ENCODE measurements around the gene ZP3.
"Not testable (repeated sequence)": the region's sequence is repeated elsewhere in the genome, so short reads cannot be mapped to it uniquely, and the experiment has no call there.

Gene ZP3

DNA sequence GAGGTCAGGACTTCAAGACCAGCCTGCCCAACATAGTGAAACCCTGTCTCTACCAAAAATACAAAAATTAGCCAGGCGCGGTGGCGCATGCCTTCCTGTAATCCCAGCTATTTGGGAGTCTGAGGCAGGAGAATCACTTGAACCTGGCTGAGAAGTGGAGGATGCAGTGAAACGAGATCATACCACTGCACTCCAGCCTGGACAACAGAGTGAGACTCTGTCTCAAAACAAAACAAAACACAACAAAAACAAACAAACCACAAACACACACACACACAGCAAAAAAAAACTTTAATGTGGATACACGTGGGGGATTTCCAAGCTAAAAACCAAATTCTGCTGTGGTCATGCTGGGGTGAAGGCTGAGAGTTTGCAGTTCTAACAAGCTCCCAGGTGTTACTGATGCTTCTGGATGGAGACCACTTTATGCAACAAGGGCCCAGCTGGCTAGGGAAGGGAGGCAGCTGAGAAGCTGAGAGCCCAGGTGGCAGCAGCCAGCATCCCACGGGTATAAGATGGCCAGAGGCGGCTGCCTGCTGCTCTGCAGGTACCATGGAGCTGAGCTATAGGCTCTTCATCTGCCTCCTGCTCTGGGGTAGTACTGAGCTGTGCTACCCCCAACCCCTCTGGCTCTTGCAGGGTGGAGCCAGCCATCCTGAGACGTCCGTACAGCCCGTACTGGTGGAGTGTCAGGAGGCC lies at the start of gene ZP3:
Gene ZP3 (plus strand): TSS at position 538 of the 699 bp plus-strand sequence. CDS start 15 bp downstream, at position 553.
- DNase-seq (ENCODE audit: low read depth), result no peak

DNA sequence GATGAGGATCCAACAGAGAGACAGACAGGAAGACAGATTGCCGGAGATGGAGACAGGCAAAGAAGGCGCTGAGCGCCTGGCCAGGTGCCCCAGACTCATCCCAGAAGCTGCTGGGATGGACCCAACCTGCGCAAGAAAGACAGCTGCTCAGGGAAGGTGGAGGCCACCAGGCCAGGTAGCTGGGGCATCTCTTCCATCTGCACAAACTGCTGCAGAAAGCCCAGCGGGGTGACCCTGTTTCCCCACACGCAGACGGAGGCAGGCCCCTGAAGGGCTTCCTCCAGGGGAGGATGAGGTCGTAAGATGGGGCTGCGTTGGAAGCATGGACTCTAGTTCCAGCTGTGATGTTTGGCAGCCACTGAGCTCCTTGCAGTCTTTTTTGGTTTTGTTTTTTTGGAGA lies 49.5 kb upstream of the ZP3 start:
- no peak for DNase-seq (ENCODE audit: low read depth)

DNA sequence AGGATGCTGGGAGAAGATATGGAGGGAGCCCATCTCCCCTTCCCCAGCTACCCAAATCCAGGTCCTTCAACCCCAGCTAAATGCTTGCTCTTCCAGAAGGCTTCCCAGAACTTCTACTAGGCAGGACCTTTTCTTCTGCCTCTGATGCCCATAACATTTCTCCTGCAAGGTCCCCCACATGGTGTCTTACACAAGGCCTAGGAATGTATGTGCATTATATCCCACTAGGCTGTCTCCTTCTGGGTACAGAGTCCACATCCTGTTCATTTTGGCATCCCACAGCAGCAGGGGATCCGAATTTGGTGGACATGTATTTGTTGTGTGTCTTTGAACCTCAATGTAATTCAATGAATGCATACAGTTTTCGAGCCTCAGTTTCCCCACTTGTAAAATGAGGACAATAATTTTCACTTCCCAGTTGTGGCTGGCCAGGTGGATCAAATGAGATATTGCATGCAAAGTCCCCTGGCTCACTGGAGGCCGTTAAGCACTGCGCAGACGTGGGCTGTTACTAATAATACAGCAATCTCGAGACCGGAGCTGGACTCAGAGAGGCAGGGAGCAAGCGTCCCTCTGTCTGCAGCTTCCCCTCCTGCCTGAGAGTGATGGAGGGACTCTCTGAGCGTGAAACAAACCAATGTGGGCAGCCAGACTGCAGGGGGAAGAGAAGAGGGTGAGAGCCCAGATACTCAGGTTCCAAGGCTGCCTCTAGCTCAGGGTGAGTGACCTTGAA lies 47.4 kb upstream of the ZP3 start:
- no peak for DNase-seq (ENCODE audit: low read depth)

DNA sequence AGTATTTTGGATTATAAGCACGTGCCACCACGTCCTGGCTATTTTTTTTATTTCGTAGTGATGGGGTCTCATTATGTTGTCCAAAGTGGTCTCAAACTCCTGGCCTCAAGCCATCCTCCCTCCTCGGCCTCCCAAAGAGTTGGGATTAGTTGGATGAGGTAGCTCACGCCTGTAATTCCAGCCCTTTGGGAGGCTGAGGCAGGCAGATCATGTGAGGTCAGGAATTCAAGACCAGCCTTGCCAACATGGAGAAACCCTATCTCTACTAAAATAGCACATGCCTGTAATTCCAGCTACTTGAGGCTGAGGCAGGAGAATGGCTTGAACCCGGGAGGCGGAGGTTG lies 44.2 kb upstream of the ZP3 start:
- DNase-seq (ENCODE audit: low read depth), result no peak

DNA sequence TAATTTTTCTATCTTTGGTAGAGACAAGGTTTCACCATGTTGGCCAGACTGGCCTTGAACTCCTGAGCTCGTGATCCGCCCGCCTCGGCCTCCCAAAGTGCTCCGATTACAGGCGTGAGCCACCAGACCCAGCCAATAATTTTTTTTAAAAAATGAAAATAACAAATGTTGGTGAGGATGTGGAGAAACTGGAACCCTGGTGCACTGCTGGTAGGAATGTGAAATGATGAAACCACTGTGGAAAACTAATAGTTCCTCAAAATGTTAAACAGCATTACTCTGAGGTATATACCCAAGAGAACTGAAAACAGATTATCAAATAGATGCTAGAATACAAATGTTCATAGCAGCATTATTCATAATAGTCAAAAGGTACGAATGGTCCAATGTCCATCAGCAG lies 42.9 kb upstream of the ZP3 start:
- no peak for DNase-seq (ENCODE audit: low read depth)

DNA sequence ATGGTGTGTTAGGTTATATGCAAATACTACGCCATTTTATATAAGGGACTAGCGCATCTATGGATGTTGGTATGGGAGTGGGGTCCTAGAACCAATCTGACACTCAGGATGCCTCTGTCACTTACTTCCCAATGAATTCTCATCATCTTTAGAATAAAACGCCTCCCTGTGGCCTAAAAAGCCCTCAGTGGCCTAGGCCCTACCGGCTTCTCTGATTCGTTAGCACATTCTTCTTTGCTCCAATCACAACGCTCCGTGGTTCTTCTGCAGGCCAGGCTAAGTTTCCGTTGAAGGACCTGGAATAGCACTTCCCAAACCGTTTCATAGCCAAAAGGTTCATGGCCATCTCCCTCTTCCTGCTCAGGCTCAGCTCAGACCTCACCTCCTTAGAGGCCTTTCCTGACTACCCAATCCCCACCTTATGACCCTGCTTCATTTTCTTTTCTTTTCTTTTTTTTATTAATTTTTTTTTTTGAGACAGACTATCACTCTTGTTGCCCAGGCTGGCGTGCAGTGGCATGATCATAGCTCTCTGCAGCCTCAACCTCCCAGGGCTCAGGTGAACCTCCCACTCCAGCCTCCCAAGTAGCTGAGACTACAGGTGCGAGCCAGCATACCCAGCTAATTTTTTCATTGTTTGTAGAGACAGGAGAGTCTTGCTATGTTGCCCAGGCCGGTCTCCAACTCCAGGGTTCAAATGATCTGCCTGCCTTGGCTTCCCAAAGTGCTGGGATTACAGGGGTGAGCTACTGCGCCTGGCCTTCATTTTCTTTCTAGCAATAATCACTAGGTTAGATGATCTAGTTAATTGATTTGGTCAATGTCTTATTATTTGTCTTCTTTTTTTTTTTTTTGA lies 41.4 kb upstream of the ZP3 start:
- no peak for DNase-seq (ENCODE audit: low read depth)

DNA sequence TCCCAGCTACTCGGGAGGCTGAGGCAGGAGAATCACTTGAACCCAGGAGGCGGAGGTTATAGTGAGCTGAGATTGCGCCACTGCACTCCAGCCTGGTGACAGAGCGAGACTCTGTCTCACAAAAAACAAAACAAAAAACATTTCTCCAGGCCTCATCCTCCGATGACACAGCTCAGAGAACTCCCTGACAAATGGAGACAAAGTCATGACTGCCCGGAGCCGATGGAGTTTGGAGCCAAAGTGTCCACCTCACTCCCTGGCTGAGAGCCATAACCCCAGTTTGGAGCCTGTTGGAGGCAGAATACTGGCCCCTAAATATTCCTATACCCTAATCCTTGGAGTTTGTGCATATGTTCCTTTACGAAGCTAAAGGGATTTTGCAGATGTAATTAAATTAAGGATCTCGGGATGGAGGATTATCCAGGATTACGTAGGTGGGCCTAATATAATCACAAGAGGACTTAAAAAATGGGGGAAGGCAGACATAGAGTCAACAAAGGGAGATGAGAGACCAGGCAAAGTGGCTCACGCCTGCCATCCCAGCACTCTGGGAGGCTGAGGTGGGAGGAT lies 38.0 kb upstream of the ZP3 start:
- DNase-seq (ENCODE audit: low read depth), result no peak

DNA sequence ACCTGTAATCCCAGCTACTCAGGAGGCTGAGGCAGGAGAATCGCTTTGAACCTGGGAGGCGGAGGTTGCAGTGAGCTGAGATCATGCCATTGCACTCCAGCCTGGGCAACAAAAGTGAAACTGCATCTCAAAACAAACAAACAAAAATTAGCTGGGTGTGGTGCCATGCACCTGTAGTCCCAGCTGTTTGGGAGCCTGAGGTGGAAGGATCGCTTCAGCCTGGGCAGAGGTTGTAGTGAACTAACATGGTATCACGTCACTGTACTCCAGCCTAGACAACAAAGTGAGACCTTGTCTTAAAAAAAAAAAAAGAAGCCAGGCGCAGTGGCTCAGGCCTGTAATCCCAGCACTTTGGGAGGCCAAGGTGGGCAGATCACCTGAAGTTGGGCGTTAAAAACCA lies 37.0 kb upstream of the ZP3 start:
- not testable (repeated sequence) for DNase-seq (ENCODE audit: low read depth)

DNA sequence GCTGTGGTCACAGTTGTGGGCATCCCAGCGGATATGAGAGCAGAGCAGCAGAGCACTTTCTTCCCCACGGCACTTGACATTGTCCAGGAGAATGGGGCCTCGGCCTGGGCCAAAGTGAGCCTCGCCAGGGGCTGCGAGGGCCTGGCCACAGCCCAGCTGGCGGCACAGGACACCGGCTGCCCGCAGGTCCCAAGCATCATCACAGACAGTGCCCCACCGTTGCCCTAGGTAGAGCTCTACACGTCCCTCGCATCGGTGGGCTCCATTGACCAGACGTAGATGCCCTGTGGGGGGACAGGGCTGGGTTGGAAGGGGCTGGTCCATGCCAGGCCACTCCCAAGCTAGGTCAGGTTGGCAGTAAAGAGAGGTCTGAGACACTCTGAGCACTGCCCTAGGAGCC lies 34.7 kb upstream of the ZP3 start:
- DNase-seq (ENCODE audit: low read depth), result no peak

DNA sequence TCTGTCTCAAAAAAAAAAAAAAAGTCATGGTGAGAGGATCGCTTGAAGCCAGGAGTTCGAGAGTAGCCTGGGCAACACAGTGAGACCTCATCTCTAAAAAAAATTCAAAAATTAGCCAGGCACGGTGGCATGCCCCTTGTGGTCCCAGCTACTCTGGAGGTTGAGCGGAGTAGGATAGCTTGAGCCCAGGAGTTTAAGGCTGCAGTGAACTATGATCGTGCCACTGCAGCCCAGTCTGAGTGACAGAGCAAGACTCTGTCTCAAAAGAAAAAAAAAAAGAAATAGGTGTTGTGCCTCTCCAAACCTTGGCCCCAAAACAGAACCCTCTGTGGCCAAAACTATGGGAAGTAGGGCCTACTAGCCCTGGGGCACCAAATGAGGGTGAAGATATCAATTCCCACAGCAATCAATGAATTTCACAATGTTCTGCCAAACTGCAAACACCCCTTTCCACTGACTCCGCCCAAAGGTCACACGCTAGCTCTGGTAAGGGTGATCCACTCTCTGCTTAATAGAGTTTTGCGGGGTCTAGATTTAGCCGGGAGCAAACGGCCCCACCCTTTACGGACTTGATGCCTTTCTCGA lies 32.1 kb upstream of the ZP3 start:
- DNase-seq (ENCODE audit: low read depth), result no peak

DNA sequence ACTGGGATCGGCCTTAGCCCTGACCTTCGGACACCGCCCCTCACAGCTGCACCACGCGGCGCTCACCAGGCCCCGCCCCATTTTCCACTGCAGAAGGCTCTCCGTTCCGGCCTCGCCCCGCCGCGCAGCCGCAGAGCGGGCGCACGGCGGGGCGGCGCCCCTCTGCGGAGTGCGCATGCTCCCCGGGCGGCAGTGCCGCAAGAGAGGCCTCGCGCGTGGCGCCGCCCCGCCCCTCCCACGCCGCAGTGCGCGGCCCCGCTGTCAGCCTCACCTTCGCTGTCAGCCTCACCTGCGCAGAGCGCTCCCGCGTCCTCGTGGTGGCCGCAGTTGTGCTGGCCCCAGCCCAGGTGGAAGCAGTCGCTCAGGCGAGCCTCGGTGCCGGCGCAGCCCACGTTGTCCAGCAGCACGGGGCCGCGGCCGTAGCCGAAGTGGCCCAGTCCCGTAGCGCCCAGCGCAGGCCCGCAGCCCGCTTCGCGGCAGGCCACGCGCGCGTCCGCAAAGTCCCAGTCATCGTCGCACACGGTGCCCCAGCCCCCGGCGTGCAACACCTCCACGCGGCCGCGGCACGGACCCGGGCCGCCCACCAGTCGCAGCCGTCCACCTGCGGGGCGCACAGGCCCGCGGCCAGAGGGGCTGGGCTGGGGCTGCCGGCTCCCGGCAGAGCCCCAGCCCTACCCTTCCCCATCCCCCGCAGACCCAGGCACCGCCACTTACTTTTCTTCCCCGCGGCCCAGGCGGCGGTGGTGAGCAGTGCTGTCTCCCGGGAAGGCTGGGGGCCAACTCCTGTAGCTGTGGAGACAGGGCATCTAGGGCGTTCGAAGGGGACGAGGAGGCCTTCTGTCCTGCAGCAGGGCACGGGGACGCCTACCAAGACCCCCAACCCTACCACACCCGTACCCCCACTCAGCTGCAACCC lies 31.4 kb upstream of the ZP3 start:
- peak; percentile 85 for DNase-seq (ENCODE audit: low read depth)

DNA sequence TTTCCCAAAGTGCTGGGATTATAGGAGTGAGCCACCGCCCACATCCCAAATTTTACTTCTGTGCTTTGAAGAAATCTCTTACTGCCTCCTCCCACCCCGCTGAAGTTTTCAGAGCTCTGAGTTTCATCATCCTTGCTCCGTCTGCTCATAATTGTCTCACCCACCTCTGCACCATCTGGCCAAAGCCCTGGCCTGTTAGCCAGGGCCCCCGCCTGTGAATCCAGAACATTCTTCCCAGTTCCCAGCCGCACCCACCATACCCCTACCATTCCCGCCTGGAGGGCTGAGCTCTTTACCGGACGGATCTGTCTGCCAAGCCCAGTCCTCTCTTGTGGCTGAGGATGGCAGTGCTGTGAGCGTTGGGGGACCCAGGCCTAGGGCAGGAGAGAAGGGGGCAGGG lies 29.8 kb upstream of the ZP3 start:
- no peak for DNase-seq (ENCODE audit: low read depth)

DNA sequence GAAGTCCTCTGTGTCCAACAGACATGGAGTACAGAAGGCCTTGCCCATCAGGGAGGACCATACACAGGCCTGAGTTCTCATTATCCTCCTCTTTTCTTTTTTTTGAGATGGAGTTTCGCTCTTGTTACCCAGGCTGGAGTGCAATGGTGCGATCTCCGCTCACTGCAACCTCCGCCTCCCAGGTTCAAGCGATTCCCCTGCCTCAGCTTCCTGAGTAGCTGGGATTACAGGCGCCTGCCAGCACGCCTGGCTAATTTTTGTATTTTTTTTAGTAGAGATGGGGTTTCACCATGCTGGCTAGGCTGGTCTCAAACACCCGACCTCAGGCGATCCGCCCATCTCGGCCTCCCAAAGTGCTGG lies 29.2 kb upstream of the ZP3 start:
- DNase-seq (ENCODE audit: low read depth), result not testable (repeated sequence)

DNA sequence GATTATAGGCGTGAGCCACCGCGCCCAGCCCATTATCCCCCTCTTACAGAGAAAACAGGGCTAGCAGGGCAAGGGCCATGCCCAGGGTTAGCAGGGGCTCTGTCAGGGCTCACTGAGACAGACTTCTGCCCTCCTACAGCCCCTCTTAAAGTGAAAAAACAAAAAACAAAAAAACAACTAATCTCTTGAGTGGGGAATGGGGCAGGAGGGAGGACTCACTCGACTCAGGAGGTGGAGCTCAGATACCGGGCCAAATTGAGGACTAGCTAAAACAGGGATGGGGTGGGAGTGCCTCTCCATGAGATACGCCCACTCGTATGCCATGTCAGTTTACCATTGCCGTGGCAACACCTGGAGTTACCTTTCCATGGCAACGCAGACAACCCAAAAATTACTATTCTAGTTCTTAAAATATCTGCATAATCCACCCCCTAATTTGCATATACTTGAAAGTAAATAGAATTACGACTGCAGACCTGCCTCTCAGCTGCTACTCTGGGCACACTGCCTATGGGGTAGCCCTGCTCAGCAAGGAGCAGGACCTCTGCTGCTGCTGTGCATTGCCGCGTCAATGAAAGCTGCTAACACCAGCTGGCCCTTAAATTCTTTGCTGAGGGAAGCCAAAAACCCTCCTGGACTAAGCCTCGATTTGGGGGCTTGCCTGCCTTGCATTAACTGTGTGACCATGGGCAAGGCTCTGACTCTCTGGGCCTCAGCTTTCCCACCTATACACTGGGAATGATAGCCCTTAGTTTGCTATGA lies 28.6 kb upstream of the ZP3 start:
- no peak for DNase-seq (ENCODE audit: low read depth)

DNA sequence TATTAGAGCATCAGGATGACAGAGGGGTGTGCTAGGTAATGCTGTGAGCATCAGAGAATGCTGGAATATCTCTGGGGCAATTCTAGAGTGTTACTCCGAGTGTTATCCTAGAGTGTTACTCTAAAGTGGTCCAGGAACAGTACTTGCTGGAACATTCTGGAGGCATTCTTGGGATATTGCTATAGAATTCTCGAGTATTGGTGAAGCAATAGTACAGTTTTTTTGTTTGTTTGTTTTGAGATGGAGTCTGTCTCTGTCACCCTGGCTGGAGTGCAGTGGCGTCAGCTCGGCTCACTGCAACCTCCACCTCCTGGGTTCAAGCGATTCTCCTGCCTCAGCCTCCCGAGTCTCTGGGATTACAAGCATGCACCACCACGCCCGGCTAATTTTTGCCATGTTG lies 27.9 kb upstream of the ZP3 start:
- DNase-seq (ENCODE audit: low read depth), result no peak

DNA sequence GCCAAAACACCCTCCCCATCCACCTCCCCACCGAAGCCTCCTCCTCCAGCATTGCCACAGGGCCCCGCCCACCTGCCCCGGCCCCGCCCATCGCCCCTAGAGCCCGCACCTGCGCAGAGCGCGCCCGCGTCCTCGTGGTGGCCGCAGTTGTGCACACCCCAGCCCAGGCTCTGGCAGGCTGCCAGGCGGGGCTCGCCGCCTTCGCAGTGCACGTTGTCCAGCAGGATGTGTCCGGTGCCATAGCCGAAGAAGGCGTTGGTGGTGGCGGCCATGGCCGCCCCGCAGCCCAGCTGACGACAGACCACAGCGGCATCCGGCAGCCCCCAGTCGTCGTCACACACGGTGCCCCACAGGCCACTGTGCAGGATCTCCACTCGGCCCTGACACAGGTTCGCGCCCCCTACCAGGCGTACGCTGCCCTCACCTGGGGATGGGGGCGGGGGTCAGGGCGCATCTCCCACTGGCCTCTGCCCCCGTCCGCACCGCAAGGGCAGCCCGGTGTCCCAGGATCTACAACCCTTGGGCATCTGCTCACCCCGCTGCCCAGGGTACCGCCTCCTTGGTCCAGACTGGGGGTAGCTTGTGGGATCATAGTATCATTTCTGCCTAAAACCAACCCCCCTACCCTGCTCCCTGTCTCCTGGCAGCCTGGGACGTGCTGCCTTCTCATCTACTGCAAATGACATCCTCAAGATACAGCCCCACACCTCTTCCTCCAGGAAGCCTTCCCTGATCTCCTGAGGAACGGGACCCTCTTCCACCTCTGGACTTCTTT lies 27.2 kb upstream of the ZP3 start:
- peak; percentile 75 for DNase-seq (ENCODE audit: low read depth)

DNA sequence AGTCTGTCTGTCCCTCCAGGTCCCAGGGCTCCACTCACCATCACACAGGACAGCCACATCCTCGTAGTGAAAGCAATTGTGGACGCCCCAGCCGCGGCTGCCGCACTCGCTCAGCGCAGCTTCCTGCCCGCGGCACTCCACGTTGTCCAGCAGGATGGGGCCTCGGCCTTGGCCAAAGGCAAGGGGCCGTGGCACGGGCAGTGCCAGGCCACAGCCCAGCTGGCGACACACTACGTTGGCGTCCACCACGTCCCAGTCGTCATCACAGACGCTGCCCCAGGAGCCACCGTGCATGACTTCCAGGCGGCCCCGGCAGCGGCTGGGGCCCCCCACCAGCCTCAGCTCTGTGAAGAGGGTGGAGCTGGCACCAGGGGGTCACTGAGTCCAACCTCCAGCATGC lies 24.5 kb upstream of the ZP3 start:
- no peak for DNase-seq (ENCODE audit: low read depth)

DNA sequence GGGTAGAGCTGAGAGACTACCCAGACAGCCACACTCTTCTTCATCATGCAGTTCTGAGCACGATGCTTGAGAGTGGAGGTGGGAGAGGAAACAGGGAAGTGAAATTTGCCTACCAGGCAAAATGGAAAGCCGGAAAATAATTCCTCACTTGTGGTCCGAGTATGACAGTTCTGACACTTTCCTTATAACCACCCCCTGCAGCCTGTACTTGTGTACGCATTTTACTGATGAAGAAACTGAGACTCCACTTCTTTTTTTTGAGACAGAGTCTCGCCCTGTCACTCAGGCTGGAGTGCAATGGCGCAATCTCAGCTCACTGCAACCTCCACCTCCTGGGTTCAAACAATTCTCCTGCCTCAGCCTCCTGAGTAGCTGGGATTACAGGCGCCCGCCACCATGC lies 21.7 kb upstream of the ZP3 start:
- DNase-seq (ENCODE audit: low read depth), result not testable (repeated sequence)

DNA sequence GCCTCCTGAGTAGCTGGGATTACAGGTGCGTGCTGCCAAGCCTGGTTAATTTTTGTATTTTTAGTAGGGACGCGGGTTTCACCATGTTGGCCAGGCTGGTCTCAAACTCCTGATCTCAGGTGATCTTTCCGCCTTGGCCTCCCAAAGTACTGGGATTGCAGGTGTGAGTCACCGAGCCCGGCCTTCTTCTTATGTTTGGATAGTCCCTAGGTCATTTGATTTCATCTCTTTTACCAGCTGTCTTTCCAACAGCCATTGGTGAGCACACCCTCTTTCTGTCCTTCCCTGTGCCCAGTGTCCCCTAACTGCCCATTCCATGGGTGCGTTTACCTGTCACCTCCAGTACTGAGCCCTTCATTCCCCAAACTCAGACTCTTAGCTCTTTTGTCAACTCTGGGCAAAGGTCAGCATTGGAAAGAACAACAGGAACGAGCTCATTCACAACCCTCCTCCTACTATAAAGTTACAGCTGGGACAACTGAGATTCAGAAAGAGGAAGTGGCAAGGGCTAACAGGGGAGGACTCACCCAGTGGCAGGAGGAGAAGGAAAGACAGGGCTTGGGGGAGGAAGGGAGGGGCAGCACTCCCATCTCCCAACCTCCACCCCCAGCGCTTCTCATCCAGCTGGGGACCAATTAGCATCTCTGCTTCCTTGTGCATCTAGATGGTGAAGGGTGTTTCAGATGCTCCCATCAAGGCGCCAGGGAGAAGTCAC lies 20.8 kb upstream of the ZP3 start:
- DNase-seq (ENCODE audit: low read depth), result no peak

Data from stimulated activated CD8-positive, alpha-beta memory T cell treated with anti-CD3 and anti-CD28 coated beads, Interleukin-15, amount 100 ng/mL, for 24 hours (primary cell).